ENCODE results near the gene RANBP6. TPM values are rescaled to one million over a fixed set of nuclear protein-coding genes. Genes with fewer than 3 reads are reported as not detected.

The RANBP6 gene
- total RNA-seq, 1 donor from 2014 or later, result 24.0 TPM

DNA sequence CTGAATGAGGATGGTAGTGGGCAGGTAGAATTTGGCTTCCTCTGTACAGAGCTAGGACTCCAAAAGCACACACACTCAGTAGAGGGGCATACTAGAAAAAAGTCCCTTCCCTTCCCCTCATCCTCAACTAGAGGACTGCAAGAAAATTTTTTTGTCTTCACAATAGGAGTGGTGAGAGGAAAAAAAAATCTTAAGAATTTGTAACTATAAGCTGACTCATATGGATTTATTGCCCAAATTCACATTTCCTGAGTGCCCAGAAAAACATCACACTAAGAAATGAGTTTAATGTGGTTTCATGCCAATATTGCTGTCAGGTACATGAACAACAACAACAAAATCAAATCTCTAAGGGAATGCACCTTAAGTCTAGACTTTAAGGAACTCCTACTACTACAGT is 43.7 kb downstream of the RANBP6 start:
- H3K4me3 Mint-ChIP-seq, result no peak overlapping the region

More for the DNA sequence above, 43.7 kb downstream of the RANBP6 start:
- Mint-ChIP-seq H3K27ac (no peak overlapping the region), H3K27me3 (no peaks in the 10 kb centered on the region), H3K36me3 (peaks cover 40% of the 10 kb centered on the region), H3K9me3 (no peaks in the 10 kb centered on the region), H3K4me1 (ENCODE audit: unreplicated experiment) (no peaks in the 10 kb centered on the region)
- no peak for DNase-seq (ENCODE audit: extremely low spot score, unreplicated experiment)
- no peak for TF ChIP-seq CTCF (conservative IDR thresholded peaks at IDR 0.05)

Small RNA genes lying within 50 kb of the gene (microRNA-seq; reads per million reads assigned to microRNA genes)
- gene MIR4665, result 1.4 reads per million

Other genes with a start within 250 kb of the RANBP6 start
- gene ERMP1, start 182.5 kb downstream of the RANBP6 start, total RNA-seq (ENCODE audit: low replicate concordance), result 57.7 and 70.2 TPM in 2 replicates
- gene MLANA, start 124.7 kb downstream of the RANBP6 start, total RNA-seq (ENCODE audit: low replicate concordance), result 12.1 TPM in 1 of 2 replicates, not detected in the other
- 0.67 and 13.3 TPM in 2 replicates for gene IL33, start 200.2 kb upstream of the RANBP6 start, total RNA-seq (ENCODE audit: low replicate concordance)